Stimulated activated CD4-positive, alpha-beta T cell treated with anti-CD3 and anti-CD28 coated beads, Interleukin-15, amount 100 ng/mL, for 24 hours (primary cell): ENCODE results near the gene RGL3.
"Not testable (repeated sequence)": the region's sequence is repeated elsewhere in the genome, so short reads cannot be mapped to it uniquely, and the experiment has no call there.

Source experiments
- DNase-seq: peaks from one replicate; pipeline ENCODE4 v3.0.0-alpha.2; 2020

The RGL3 gene

GRCh38 chr19:11448410-11448809 lies 29.3 kb upstream of the RGL3 start:
- DNase-seq = no peak

GRCh38 chr19:11447347-11448262 lies 28.5 kb upstream of the RGL3 start:
- no peak for DNase-seq

GRCh38 chr19:11446652-11447301 lies 27.7 kb upstream of the RGL3 start:
- DNase-seq = peak; percentile 49

- DNase-seq = no peak
Measured at GRCh38 chr19:11446271-11446651, 27.1 kb upstream of the RGL3 start.

GRCh38 chr19:11445141-11445540 lies 26.0 kb upstream of the RGL3 start:
- no peak for DNase-seq

- no peak for DNase-seq
Measured at GRCh38 chr19:11444059-11444458, 24.9 kb upstream of the RGL3 start.

GRCh38 chr19:11437955-11438354 lies 18.8 kb upstream of the RGL3 start:
- DNase-seq = no peak

GRCh38 chr19:11435833-11436313 lies 16.8 kb upstream of the RGL3 start:
- peak; percentile 30 for DNase-seq

- DNase-seq = peak; percentile 100
Measured at GRCh38 chr19:11435057-11435832, 16.1 kb upstream of the RGL3 start, which contains the start of the genes ODAD3 and PRKCSH. Gene ODAD3 (minus strand): TSS chr19:11435121. CDS start chr19:11435016, 105 bp downstream. Gene PRKCSH (plus strand): TSS chr19:11435635. CDS start chr19:11436118, 483 bp downstream.

GRCh38 chr19:11434703-11435056 lies 15.6 kb upstream of the RGL3 start:
- no peak for DNase-seq

GRCh38 chr19:11433526-11433925 lies 14.4 kb upstream of the RGL3 start:
- not testable (repeated sequence) for DNase-seq

GRCh38 chr19:11426656-11427055 lies 7.5 kb upstream of the RGL3 start:
- no peak for DNase-seq

GRCh38 chr19:11425719-11426457 lies 6.8 kb upstream of the RGL3 start:
- DNase-seq = no peak

GRCh38 chr19:11423791-11424181 lies 4.7 kb upstream of the RGL3 start:
- no peak for DNase-seq

- no peak for DNase-seq
Measured at GRCh38 chr19:11423164-11423790, 4.2 kb upstream of the RGL3 start.

GRCh38 chr19:11422163-11423065 lies 3.3 kb upstream of the RGL3 start:
- peak; percentile 83 for DNase-seq

GRCh38 chr19:11421371-11422098 lies 2.4 kb upstream of the RGL3 start:
- peak; percentile 47 for DNase-seq

- DNase-seq = no peak
Measured at GRCh38 chr19:11420429-11421370, 1.6 kb upstream of the RGL3 start.

GRCh38 chr19:11418094-11418548 lies 993 bp downstream of the RGL3 start:
- no peak for DNase-seq
